HT-29 (cell line): Measurements from ENCODE around the gene AGPAT4. TPM values are rescaled to one million over a fixed set of nuclear protein-coding genes. Genes with fewer than 3 reads are reported as not detected.

Source experiments
- DNase-seq: peaks from one replicate; pipeline ENCODE4 v3.0.0-alpha.2; 2015; ENCODE audit warnings: low spot score
- total RNA-seq: library from RNA; depleted of rRNA; stranded (reverse); fragments of >200 nt; shearing (Covaris generic); gene quantifications from 2 replicates; pipeline ENCODE4 v1.2.3, GENCODE V29; 2014

AGPAT4 gene
- total RNA-seq, 1 experiment from 2014 or later = 0.56 TPM

GRCh38 chr6:161111261-161111660 lies 162.6 kb downstream of the AGPAT4 start:
- no peak for DNase-seq

DNA sequence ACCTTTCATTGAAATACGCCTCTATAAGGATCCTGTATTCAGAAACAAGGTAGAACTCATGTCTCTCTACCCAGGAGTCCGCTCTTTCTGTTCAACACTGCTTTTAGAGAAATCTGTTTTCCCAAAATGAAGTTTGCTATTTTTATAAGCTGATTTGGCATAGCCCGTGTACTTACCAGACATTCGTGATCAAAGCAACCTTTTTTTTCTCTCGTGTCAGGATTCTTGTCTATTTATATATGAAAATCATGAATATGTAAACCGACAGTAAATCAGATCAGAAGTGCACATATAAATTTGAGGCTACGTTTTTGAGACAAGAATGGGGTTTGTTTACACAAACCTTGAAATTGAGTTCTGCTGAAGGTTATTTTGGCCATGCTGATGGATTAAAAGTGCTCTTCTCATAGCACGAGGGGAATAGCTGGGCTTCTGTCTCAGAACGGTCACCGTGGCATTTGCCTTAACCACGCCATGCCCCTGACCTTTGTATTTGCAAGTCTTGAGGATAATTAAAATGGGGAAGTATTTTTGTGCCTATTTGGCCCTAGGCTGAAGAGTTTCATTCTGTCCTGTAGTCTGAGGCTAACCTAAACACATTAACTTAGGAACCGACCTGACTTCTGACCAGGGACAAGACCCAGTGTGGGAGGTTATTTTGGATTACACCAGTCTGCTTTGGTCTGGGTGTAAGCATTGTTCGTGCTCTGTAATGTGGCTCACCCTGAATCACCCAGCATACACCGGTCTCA lies 163.7 kb downstream of the AGPAT4 start:
- DNase-seq = no peak

DNA sequence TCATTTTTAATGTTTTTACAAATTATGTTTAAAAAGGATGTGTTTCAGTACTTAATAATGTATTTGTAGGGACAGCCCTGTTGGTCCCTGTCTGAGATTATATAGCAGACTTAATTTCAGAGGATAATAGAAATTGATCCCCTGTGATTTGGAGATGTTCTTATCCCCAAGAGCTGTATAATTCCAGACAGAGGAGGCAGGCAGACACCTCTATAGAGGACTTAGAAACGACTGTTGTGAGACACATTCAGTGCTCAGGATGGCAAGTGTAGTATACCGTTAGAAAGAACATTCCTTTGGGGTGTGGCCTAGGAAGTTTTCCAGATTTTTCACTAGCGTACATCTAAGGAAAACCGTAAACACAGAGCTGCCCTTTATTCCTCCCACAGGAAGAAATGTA lies 164.5 kb downstream of the AGPAT4 start:
- DNase-seq = no peak

DNA sequence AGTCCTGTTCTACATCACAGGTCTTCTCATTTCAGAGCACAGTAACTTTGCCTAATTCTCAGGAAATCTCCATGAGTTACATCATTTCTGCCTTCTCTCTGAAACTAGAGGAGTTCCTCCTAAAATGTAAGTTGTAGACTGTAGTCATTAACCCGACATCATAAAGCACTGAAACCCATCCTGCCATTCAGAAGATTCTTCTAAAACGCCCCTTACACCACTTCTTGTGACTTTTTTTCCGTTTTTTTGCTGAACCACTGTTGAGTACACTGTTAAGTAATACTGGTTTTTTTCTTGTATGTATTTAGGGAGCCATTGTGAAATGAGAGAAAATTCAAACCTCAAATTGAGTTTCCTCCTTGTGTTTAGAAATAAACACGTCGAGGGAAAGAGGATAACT lies 164.9 kb downstream of the AGPAT4 start:
- no peak for DNase-seq

DNA sequence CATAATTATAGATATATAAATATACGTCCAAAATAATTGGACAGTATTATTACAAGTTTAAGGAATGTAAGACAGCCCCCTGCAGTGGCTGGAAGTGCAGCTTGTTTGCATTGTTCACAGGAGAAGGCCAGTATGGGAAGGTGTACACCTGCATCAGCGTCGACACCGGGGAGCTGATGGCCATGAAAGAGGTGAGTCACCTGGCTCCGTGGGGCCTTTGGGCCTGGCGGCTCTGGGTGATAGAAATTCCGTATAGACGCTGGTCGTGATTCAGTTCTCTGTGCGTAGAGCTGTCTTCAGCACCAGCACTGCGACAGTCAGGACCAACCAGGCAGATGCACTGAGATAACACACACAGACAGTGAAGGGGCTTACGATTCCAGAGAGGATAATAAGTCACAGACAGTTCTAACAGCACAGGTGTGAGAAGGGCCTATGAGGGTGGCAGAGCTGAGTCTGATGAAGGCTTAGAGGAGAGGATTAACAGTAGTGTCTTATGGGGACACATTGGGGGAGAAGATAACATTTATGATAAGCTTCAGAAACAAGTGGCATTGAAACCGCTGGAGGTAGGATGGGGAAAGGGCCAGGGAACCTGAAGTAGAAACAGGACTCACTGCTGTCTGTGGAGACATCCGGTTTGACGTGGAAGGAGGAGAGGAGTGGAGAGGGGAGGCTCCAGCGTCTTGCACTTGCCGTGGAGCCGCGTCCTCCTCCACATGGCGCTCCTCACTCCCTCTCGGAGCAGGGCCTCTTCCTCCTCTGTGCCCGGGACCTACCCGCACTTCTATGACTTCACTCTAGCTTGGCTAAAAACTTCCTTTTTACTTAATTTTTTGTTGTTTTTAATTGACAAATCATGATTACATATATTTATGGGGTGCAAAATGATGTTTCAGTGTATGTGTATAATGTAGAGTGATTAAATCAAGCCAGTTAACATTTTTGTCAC lies 165.8 kb downstream of the AGPAT4 start:
- DNase-seq = no peak

- no peak for DNase-seq
Measured at GRCh38 chr6:161105408-161105807, 168.5 kb downstream of the AGPAT4 start.

- no peak for DNase-seq
Measured at GRCh38 chr6:161104966-161105365, 168.9 kb downstream of the AGPAT4 start.

- DNase-seq = no peak
Measured at GRCh38 chr6:161103475-161103874, 170.4 kb downstream of the AGPAT4 start.

DNA sequence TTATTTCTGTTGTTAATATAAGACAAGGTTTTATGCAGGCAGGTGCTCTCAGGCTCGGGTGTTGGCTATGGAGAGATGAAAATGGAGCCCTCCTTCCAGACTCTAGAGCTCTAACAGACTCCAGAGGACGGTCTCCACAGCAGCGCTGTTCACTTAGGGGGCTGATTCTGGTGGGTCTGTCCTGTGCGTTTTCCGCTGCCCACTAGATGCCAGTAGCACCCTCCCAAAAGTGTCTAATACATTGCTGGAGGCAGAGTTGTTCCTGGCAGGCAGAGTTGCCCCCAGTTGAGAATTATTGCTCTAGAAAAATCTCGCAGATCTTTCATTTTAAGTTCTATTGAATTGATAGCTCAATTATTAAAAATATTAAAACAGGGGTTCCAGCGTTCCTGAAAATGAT lies 172.3 kb downstream of the AGPAT4 start:
- DNase-seq = no peak

GRCh38 chr6:161100072-161100471 lies 173.8 kb downstream of the AGPAT4 start:
- DNase-seq = no peak

DNA sequence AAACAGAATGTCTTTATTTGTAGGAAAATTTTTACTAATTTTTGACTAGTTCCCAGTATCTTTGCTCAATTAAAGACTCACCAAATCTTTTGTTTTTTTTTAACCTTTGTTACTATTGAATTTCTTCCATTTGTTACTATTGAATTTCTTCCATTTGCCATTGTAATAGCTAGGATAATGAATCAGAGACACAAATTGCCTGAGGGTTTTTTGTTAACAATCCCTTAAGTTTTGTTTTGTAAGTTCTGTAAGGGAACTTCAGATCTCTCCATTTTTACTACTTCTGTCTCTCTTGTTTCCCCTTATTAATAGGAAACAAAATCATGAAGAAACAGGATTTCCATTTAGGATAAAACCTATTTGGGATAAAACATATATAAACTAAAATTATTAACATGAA lies 177.9 kb downstream of the AGPAT4 start:
- no peak for DNase-seq

GRCh38 chr6:161094955-161095354 lies 178.9 kb downstream of the AGPAT4 start:
- DNase-seq = no peak

GRCh38 chr6:161091972-161092701 lies 181.7 kb downstream of the AGPAT4 start:
- DNase-seq = no peak

GRCh38 chr6:161091151-161091550 lies 182.7 kb downstream of the AGPAT4 start:
- no peak for DNase-seq

DNA sequence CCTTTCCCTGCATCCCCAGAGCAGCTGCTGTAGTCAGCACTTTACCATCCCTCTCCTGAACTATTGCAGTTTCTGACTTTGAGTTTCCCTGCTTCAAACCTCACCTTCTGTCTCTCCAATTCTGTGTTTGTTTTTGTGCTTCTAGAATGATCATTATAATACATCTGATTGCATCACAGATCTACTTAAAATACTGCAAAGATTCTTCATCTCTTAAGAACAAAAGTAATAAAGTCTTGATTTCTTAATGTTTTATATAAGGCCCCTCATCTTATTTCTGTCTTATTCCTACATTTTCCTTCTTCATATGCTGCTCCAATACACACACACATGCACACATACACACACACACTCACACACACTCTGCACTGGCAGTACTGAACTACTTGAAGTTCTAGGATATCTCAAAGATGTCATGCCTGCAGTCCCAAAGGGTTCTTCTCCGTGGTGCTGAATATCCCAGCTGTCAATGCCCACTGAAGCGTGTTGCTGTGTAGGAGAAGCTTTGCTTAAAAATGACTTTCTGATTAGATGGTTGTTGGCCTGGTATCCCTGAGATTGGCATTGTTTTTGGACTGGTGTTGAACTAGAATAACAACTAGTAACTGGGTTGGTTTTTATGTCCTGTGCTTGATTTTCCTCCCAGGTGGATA lies 185.1 kb downstream of the AGPAT4 start:
- no peak for DNase-seq

DNA sequence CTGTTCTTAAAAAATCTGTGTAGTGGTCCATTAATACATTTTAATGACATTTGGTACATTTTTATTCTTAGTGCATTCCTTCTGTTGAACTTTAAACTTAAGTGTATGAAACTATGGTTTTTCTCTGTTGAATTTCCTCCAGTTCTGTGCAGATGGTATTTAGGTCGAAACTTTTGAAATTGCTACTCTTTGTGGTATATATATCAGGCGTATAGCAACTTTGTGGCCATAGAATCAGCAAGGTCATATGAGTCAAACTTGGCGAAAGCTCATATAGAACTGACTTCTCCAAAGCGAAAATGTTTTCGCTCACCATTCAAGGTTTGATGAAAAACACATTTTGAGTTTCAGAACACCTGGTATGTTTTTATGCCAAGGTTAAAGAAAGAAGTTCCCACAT lies 188.6 kb downstream of the AGPAT4 start:
- no peak for DNase-seq

GRCh38 chr6:161082215-161082614 lies 191.6 kb downstream of the AGPAT4 start:
- no peak for DNase-seq

DNA sequence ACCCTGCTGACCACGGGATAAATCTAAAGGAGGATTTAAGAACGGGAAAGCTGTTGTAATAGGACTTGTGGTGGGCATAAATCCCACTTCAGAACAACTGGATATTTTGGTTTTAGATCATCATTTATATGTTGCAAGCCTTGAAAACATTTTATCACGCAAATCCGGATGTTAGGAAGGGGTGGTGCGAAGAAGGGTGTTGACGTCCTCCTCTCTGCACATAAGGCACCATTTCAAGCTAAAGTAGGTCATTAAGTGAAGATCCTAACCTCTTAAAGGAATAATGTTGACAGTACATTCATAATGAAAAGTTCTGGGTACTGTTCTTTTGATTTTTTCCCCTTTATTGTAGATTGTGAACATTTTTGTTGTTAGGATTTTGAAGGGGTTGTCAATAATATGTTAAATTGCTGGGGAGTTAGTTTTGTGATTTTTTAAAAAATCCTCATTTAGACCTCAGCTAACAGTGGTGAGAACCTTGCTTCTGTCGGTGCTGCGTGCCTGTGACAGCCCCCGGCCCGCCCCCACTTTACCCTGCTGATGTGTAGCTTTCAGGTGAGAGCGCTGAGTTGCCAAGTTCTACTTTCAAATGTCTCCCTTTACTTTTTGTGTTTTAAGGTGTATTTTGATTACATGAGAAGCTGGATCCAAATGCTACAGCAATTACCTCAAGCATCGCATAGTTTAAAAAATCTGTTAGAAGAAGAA lies 193.4 kb downstream of the AGPAT4 start:
- no peak for DNase-seq
